ENCODE results near the gene NCOA1.
"Not testable (repeated sequence)": the region's sequence is repeated elsewhere in the genome, so short reads cannot be mapped to it uniquely, and the experiment has no call there.

The NCOA1 gene

GRCh38 chr2:24473626-24474025 lies 17.4 kb upstream of the NCOA1 start:
- H3K4me1 ChIP-seq (ENCODE audit: control insufficient read depth in 5 of 5, insufficient read depth in 5 of 5, low read length in 5 of 5) = peaks cover 0 to 5% (median 0%) of the 10 kb centered on the region in 5 donors
- no peaks in the 10 kb centered on the region for H3K9me3 ChIP-seq (ENCODE audit: control insufficient read depth in 5 of 5, low read length in 5 of 5)
- no peak overlapping the region for H3K4me3 ChIP-seq (ENCODE audit: low read depth in 1 of 5, low read length in 5 of 5)
- no peak overlapping the region for H3K9ac ChIP-seq (ENCODE audit: low read length in 5 of 5)
- H3K27ac ChIP-seq (ENCODE audit: low read depth, low read length) = no peak overlapping the region
- H3K36me3 ChIP-seq (ENCODE audit: control insufficient read depth in 5 of 5, insufficient read depth in 5 of 5, low read length in 5 of 5) = no peaks in the 10 kb centered on the region
- H3K27me3 ChIP-seq (ENCODE audit: control insufficient read depth in 5 of 5, insufficient read depth in 4 of 5, low read length in 5 of 5) = no peaks in the 10 kb centered on the region

- H3K36me3 ChIP-seq (ENCODE audit: control insufficient read depth in 5 of 5, insufficient read depth in 5 of 5, low read length in 5 of 5) = no peaks in the 10 kb centered on the region
- no peaks in the 10 kb centered on the region for H3K9me3 ChIP-seq (ENCODE audit: control insufficient read depth in 5 of 5, low read length in 5 of 5)
- H3K27ac ChIP-seq (ENCODE audit: low read depth, low read length) = no peak overlapping the region
- no peaks in the 10 kb centered on the region for H3K27me3 ChIP-seq (ENCODE audit: control insufficient read depth in 5 of 5, insufficient read depth in 4 of 5, low read length in 5 of 5)
- H3K4me1 ChIP-seq (ENCODE audit: control insufficient read depth in 5 of 5, insufficient read depth in 5 of 5, low read length in 5 of 5) = peaks cover 0 to 6% (median 0%) of the 10 kb centered on the region in 5 donors
- no peak overlapping the region for H3K9ac ChIP-seq (ENCODE audit: low read length in 5 of 5)
- H3K4me3 ChIP-seq (ENCODE audit: low read depth in 1 of 5, low read length in 5 of 5) = no peak overlapping the region
Observed at GRCh38 chr2:24474053-24474452, 17.0 kb upstream of the NCOA1 start.

- Histone ChIP-seq H3K27ac (ENCODE audit: low read depth, low read length) (no peak overlapping the region), H3K4me1 (ENCODE audit: control insufficient read depth in 5 of 5, insufficient read depth in 5 of 5, low read length in 5 of 5) (peaks cover 0 to 7% (median 0%) of the 10 kb centered on the region in 5 donors), H3K4me3 (ENCODE audit: low read depth in 1 of 5, low read length in 5 of 5) (no peak overlapping the region), H3K27me3 (ENCODE audit: control insufficient read depth in 5 of 5, insufficient read depth in 4 of 5, low read length in 5 of 5) (no peaks in the 10 kb centered on the region), H3K36me3 (ENCODE audit: control insufficient read depth in 5 of 5, insufficient read depth in 5 of 5, low read length in 5 of 5) (no peaks in the 10 kb centered on the region), H3K9ac (ENCODE audit: low read length in 5 of 5) (no peak overlapping the region), H3K9me3 (ENCODE audit: control insufficient read depth in 5 of 5, low read length in 5 of 5) (peaks cover 0 to 2% (median 0%) of the 10 kb centered on the region in 5 donors)
Observed at GRCh38 chr2:24477229-24477628, 13.8 kb upstream of the NCOA1 start.

- H3K4me3 ChIP-seq (ENCODE audit: low read depth in 1 of 5, low read length in 5 of 5) = no peak overlapping the region
- no peak overlapping the region for H3K27ac ChIP-seq (ENCODE audit: low read depth, low read length)
- H3K36me3 ChIP-seq (ENCODE audit: control insufficient read depth in 5 of 5, insufficient read depth in 5 of 5, low read length in 5 of 5) = no peaks in the 10 kb centered on the region
- no peak overlapping the region for H3K9ac ChIP-seq (ENCODE audit: low read length in 5 of 5)
- H3K27me3 ChIP-seq (ENCODE audit: control insufficient read depth in 5 of 5, insufficient read depth in 4 of 5, low read length in 5 of 5) = no peaks in the 10 kb centered on the region
- H3K4me1 ChIP-seq (ENCODE audit: control insufficient read depth in 5 of 5, insufficient read depth in 5 of 5, low read length in 5 of 5) = peaks cover 0 to 10% (median 0%) of the 10 kb centered on the region in 5 donors
- peaks cover 0 to 2% (median 0%) of the 10 kb centered on the region in 5 donors for H3K9me3 ChIP-seq (ENCODE audit: control insufficient read depth in 5 of 5, low read length in 5 of 5)
Observed at GRCh38 chr2:24478243-24478642, 12.8 kb upstream of the NCOA1 start.

GRCh38 chr2:24480245-24480644 lies 10.8 kb upstream of the NCOA1 start:
- Histone ChIP-seq H3K9ac (ENCODE audit: low read length in 5 of 5) (no peak overlapping the region), H3K4me1 (ENCODE audit: control insufficient read depth in 5 of 5, insufficient read depth in 5 of 5, low read length in 5 of 5) (peaks cover 0 to 10% (median 0%) of the 10 kb centered on the region in 5 donors), H3K36me3 (ENCODE audit: control insufficient read depth in 5 of 5, insufficient read depth in 5 of 5, low read length in 5 of 5) (no peaks in the 10 kb centered on the region), H3K27ac (ENCODE audit: low read depth, low read length) (no peak overlapping the region), H3K27me3 (ENCODE audit: control insufficient read depth in 5 of 5, insufficient read depth in 4 of 5, low read length in 5 of 5) (no peaks in the 10 kb centered on the region), H3K9me3 (ENCODE audit: control insufficient read depth in 5 of 5, low read length in 5 of 5) (peaks cover 0 to 2% (median 0%) of the 10 kb centered on the region in 5 donors), H3K4me3 (ENCODE audit: low read depth in 1 of 5, low read length in 5 of 5) (no peak overlapping the region)

- Histone ChIP-seq H3K36me3 (ENCODE audit: control insufficient read depth in 5 of 5, insufficient read depth in 5 of 5, low read length in 5 of 5) (no peaks in the 10 kb centered on the region), H3K27me3 (ENCODE audit: control insufficient read depth in 5 of 5, insufficient read depth in 4 of 5, low read length in 5 of 5) (no peaks in the 10 kb centered on the region), H3K4me1 (ENCODE audit: control insufficient read depth in 5 of 5, insufficient read depth in 5 of 5, low read length in 5 of 5) (peaks cover 0 to 10% (median 0%) of the 10 kb centered on the region in 5 donors), H3K27ac (ENCODE audit: low read depth, low read length) (no peak overlapping the region), H3K4me3 (ENCODE audit: low read depth in 1 of 5, low read length in 5 of 5) (no peak overlapping the region), H3K9me3 (ENCODE audit: control insufficient read depth in 5 of 5, low read length in 5 of 5) (peaks cover 0 to 2% (median 0%) of the 10 kb centered on the region in 5 donors), H3K9ac (ENCODE audit: low read length in 5 of 5) (no peak overlapping the region)
Observed at GRCh38 chr2:24482251-24482971, 8.6 kb upstream of the NCOA1 start.

- Histone ChIP-seq H3K4me1 (ENCODE audit: control insufficient read depth in 5 of 5, insufficient read depth in 5 of 5, low read length in 5 of 5) (peaks cover 0 to 10% (median 0%) of the 10 kb centered on the region in 5 donors), H3K36me3 (ENCODE audit: control insufficient read depth in 5 of 5, insufficient read depth in 5 of 5, low read length in 5 of 5) (no peaks in the 10 kb centered on the region), H3K27ac (ENCODE audit: low read depth, low read length) (no peak overlapping the region), H3K4me3 (ENCODE audit: low read depth in 1 of 5, low read length in 5 of 5) (no peak overlapping the region), H3K9me3 (ENCODE audit: control insufficient read depth in 5 of 5, low read length in 5 of 5) (peaks cover 0 to 2% (median 0%) of the 10 kb centered on the region in 5 donors), H3K27me3 (ENCODE audit: control insufficient read depth in 5 of 5, insufficient read depth in 4 of 5, low read length in 5 of 5) (no peaks in the 10 kb centered on the region), H3K9ac (ENCODE audit: low read length in 5 of 5) (no peak overlapping the region)
Observed at GRCh38 chr2:24482972-24483300, 8.1 kb upstream of the NCOA1 start.

- not testable (repeated sequence) for H3K9ac ChIP-seq (ENCODE audit: low read length in 5 of 5); H3K36me3 ChIP-seq (ENCODE audit: control insufficient read depth in 5 of 5, insufficient read depth in 5 of 5, low read length in 5 of 5); H3K9me3 ChIP-seq (ENCODE audit: control insufficient read depth in 5 of 5, low read length in 5 of 5); H3K4me3 ChIP-seq (ENCODE audit: low read depth in 1 of 5, low read length in 5 of 5); H3K27ac ChIP-seq (ENCODE audit: low read depth, low read length); H3K27me3 ChIP-seq (ENCODE audit: control insufficient read depth in 5 of 5, insufficient read depth in 4 of 5, low read length in 5 of 5)
- peaks cover 0 to 13% (median 3%) of the 10 kb centered on the region in 5 donors for H3K4me1 ChIP-seq (ENCODE audit: control insufficient read depth in 5 of 5, insufficient read depth in 5 of 5, low read length in 5 of 5)
Observed at GRCh38 chr2:24484677-24485076, 6.4 kb upstream of the NCOA1 start.

GRCh38 chr2:24485197-24485596 lies 5.9 kb upstream of the NCOA1 start:
- H3K9ac ChIP-seq (ENCODE audit: low read length in 5 of 5) = no peak overlapping the region
- no peaks in the 10 kb centered on the region for H3K36me3 ChIP-seq (ENCODE audit: control insufficient read depth in 5 of 5, insufficient read depth in 5 of 5, low read length in 5 of 5)
- no peak overlapping the region for H3K27ac ChIP-seq (ENCODE audit: low read depth, low read length)
- peaks cover 0 to 2% (median 0%) of the 10 kb centered on the region in 5 donors for H3K9me3 ChIP-seq (ENCODE audit: control insufficient read depth in 5 of 5, low read length in 5 of 5)
- peaks cover 4 to 18% (median 8%) of the 10 kb centered on the region in 5 donors for H3K4me1 ChIP-seq (ENCODE audit: control insufficient read depth in 5 of 5, insufficient read depth in 5 of 5, low read length in 5 of 5)
- no peak overlapping the region for H3K4me3 ChIP-seq (ENCODE audit: low read depth in 1 of 5, low read length in 5 of 5)
- no peaks in the 10 kb centered on the region for H3K27me3 ChIP-seq (ENCODE audit: control insufficient read depth in 5 of 5, insufficient read depth in 4 of 5, low read length in 5 of 5)

GRCh38 chr2:24486636-24487205 lies 4.3 kb upstream of the NCOA1 start:
- Histone ChIP-seq H3K27me3 (ENCODE audit: control insufficient read depth in 5 of 5, insufficient read depth in 4 of 5, low read length in 5 of 5) (no peaks in the 10 kb centered on the region), H3K36me3 (ENCODE audit: control insufficient read depth in 5 of 5, insufficient read depth in 5 of 5, low read length in 5 of 5) (no peaks in the 10 kb centered on the region), H3K9me3 (ENCODE audit: control insufficient read depth in 5 of 5, low read length in 5 of 5) (no peaks in the 10 kb centered on the region), H3K27ac (ENCODE audit: low read depth, low read length) (no peak overlapping the region), H3K4me3 (ENCODE audit: low read depth in 1 of 5, low read length in 5 of 5) (no peak overlapping the region), H3K4me1 (ENCODE audit: control insufficient read depth in 5 of 5, insufficient read depth in 5 of 5, low read length in 5 of 5) (peaks cover 4 to 17% (median 10%) of the 10 kb centered on the region in 5 donors), H3K9ac (ENCODE audit: low read length in 5 of 5) (no peak overlapping the region)
